ACC112 (cell line): Measurements from ENCODE around the gene TMEM223.
"Not testable (repeated sequence)": the region's sequence is repeated elsewhere in the genome, so short reads cannot be mapped to it uniquely, and the experiment has no call there.

ENCODE experiments used
- H2AFZ ChIP-seq: fragments of 200-600 bp; sonication (generic); one replicate; pipeline ENCODE4 v1.6.0; 2017; ENCODE audit warnings: antibody characterized with exemption, low read length; ENCODE audit not compliant: unreplicated experiment
- H3K27ac ChIP-seq: fragments of 200-600 bp; sonication (generic); 2 replicates; pipeline ENCODE4 v1.5.1; 2014; ENCODE audit warnings: low read depth, mild to moderate bottlenecking, antibody characterized with exemption, low read length, moderate library complexity
- H3K27me3 ChIP-seq: fragments of 200-600 bp; sonication (generic); 2 replicates; pipeline ENCODE4 v1.6.1; 2014; ENCODE audit warnings: mild to moderate bottlenecking, antibody characterized with exemption, low read length, moderate library complexity, mixed read lengths; ENCODE audit not compliant: insufficient read depth
- H3K36me3 ChIP-seq: fragments of 200-600 bp; sonication (generic); 2 replicates; pipeline ENCODE4 v1.6.1; 2016; ENCODE audit warnings: mild to moderate bottlenecking, antibody characterized with exemption, low read length, moderate library complexity, mixed read lengths; ENCODE audit not compliant: insufficient read depth
- H3K4me1 ChIP-seq: fragments of 200-600 bp; sonication (generic); one replicate; pipeline ENCODE4 v1.6.1; 2016; ENCODE audit warnings: low read length, mixed read lengths; ENCODE audit not compliant: insufficient read depth, unreplicated experiment, control insufficient read depth
- H3K4me3 ChIP-seq: fragments of 200-600 bp; sonication (generic); 2 replicates; pipeline ENCODE4 v1.5.1; 2014; ENCODE audit warnings: mild to moderate bottlenecking, low read depth, low read length
- H3K79me2 ChIP-seq: fragments of 200-600 bp; sonication (generic); one replicate; pipeline ENCODE4 v1.6.0; 2016; ENCODE audit warnings: low read length; ENCODE audit not compliant: control insufficient read depth, unreplicated experiment, insufficient read depth

Gene TMEM223

DNA sequence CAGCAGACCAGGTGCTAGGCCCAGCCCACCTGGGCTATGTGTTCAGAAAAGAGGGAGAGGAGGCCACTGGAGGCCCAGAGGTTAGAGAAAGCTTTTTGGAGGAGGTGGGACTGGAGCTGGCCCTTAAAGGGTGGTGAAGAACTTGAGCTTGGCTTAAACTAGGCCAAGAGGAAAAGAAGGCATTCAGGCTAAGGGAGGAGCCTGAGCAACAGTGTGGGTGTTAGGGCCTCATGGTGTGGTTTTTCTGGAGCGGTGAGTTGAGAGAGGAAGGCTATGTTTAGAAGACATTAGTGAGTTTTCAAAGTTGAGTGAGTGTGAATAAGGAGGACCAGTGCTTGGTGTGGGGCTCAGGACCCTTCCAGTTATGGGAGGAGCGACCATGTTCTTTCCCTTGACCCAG is 14.4 kb downstream of the TMEM223 start:
- Histone ChIP-seq H3K27me3 (no peaks in the 10 kb centered on the region), H3K27ac (no peak overlapping the region), H3K4me1 (no peaks in the 10 kb centered on the region), H3K4me3 (no peak overlapping the region), H2AFZ (no peak overlapping the region), H3K79me2 (peaks cover 2% of the 10 kb centered on the region), H3K36me3 (no peaks in the 10 kb centered on the region)

DNA sequence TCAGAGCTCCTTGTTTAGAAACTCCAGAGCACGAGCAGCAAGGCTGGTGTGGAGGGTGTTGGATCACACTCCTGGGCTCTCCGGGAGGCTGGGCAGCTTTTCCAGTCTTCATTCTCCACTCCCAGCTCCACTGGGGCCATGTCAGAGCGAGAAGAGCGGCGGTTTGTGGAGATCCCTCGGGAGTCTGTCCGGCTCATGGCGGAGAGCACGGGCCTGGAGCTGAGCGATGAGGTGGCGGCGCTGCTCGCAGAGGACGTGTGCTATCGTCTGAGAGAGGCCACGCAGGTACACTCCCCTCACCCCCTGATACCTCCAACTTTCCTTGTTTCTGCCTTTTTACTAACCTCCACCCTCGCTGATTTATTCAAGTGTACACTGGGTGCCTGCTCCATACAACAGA is 16.2 kb downstream of the TMEM223 start:
- Histone ChIP-seq H3K27me3 (no peaks in the 10 kb centered on the region), H2AFZ (no peak overlapping the region), H3K79me2 (peaks cover 8% of the 10 kb centered on the region), H3K36me3 (no peaks in the 10 kb centered on the region), H3K4me1 (peaks cover under 1% of the 10 kb centered on the region), H3K4me3 (no peak overlapping the region), H3K27ac (no peak overlapping the region)

DNA sequence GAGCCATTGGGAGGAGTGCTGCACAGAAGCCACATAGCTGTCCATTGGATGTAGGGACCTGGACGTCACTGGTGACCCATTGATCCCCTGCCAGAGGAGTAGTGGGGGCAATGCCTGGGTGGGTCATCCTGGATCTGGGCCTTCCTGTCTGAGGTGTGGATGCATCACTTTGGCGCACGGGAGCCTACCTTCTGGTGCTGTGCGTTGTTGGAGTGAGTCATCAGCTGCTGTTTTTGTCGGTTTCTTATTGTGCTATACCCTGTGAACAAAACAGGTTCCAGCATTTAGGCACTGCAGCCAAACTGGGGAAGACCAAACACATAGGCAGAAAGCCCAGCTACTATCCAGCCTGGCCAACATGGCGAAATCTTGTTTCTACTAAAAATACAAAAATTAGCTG is 17.4 kb downstream of the TMEM223 start:
- Histone ChIP-seq H3K36me3 (no peaks in the 10 kb centered on the region), H3K4me3 (no peak overlapping the region), H3K79me2 (peaks cover 8% of the 10 kb centered on the region), H3K27ac (no peak overlapping the region), H3K27me3 (no peaks in the 10 kb centered on the region), H2AFZ (no peak overlapping the region), H3K4me1 (peaks cover 5% of the 10 kb centered on the region)

DNA sequence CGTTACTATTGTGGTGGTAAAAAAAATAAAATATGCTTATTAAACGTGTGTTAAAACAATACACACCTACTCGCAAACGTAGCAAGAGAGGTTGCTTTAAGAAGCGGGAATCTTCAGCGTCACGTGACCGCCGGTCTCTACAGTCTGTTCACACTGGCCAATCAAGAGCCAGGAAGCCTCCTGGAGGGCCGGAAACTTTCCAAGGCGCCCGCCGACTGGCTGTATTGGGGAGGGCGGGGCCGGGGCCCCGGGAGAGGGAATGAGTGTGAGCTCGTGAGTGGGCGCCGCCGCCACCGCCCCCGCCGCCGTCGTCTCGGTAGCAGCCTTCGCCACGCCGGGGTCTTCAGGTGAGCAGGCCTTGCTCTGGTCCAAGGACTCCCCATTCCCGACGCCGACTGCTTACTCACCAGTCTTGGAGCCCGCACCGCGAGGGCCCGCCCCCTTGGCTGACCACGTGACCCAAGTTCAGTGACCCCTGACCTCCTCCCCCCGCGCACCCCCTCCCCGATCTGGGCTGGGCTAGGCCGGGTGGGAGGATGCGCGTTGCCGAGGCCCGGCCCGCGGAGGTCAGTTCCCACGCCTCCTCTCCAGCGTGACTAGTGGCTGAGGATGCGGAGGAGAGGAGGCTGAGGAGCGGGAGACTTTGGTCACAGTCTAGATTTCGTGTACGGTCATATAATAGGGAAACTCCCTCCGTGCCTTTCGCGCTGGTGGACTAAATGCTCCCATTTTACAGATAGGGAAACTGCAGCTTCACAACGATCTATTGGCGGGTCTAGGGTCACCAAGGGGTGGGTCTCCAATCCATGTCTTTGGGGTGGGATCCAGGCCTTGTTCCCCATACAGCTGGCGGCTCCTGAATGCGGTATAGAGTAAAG is 20.4 kb downstream of the TMEM223 start, which contains the start of gene TAF6L:
Gene TAF6L (plus strand): TSS at position 253 of the 878 bp plus-strand sequence. CDS start 4,388 bp downstream, outside the sequence.
- Histone ChIP-seq H3K4me3 (peak within 1 kb of the TSS; percentile 79), H3K27ac (peak within 1 kb of the TSS; percentile 83), H2AFZ (peak within 1 kb of the TSS; percentile 54), H3K79me2 (peaks cover 8% of the 10 kb centered on the region), H3K36me3 (peaks cover 6% of the 10 kb centered on the region; the same call in 1 of the 2 replicates), H3K4me1 (peaks cover 5% of the 10 kb centered on the region), H3K27me3 (no peaks in the 10 kb centered on the region)

DNA sequence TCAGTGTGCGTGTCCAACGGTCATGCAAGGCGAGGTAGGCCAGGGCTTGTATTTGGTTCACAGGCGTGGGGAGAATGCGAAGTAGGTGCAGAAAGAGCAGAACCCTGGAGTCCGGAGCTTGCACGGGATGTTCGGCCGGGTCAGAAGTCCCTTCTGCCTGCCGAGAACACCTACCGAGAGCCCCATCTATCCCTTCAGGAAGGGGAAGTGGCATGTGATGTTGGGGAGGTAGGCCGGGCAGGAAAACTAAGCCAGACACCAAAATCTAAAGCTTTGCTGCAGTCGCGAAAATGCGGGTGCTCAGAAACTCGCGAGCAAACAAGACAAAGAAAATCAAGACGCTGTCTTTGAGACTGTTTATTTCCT is 21.0 kb downstream of the TMEM223 start:
- H3K27ac ChIP-seq: peak overlapping the region; percentile 83
- peaks cover 5% of the 10 kb centered on the region for H3K4me1 ChIP-seq
- peaks cover 8% of the 10 kb centered on the region for H3K79me2 ChIP-seq
- peaks cover 7% of the 10 kb centered on the region; the same call in 1 of the 2 replicates for H3K36me3 ChIP-seq
- peak overlapping the region; percentile 46 for H2AFZ ChIP-seq
- H3K27me3 ChIP-seq: no peaks in the 10 kb centered on the region
- peak overlapping the region; percentile 79 for H3K4me3 ChIP-seq

DNA sequence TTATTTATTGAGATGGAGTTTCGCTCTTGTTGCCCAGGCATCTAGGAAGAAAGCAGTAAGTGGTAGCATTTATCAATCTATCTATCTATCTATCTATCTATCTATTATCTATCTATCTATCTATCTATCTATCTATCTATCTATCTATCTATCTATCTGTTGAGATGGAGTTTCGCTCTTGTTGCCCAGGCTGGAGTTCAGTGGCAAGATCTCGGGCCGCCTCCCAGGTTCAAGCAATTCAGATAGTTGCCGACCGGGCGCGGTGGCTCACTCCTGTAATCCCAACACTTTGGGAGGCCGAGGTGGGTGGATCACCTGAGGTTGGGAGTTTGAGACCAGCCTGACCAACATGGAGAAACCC is 31.0 kb downstream of the TMEM223 start:
- not testable (repeated sequence) for H3K27me3 ChIP-seq, H2AFZ ChIP-seq, H3K36me3 ChIP-seq, H3K27ac ChIP-seq, H3K4me1 ChIP-seq
- peak overlapping the region; percentile 86 for H3K4me3 ChIP-seq
- peaks cover 12% of the 10 kb centered on the region for H3K79me2 ChIP-seq

DNA sequence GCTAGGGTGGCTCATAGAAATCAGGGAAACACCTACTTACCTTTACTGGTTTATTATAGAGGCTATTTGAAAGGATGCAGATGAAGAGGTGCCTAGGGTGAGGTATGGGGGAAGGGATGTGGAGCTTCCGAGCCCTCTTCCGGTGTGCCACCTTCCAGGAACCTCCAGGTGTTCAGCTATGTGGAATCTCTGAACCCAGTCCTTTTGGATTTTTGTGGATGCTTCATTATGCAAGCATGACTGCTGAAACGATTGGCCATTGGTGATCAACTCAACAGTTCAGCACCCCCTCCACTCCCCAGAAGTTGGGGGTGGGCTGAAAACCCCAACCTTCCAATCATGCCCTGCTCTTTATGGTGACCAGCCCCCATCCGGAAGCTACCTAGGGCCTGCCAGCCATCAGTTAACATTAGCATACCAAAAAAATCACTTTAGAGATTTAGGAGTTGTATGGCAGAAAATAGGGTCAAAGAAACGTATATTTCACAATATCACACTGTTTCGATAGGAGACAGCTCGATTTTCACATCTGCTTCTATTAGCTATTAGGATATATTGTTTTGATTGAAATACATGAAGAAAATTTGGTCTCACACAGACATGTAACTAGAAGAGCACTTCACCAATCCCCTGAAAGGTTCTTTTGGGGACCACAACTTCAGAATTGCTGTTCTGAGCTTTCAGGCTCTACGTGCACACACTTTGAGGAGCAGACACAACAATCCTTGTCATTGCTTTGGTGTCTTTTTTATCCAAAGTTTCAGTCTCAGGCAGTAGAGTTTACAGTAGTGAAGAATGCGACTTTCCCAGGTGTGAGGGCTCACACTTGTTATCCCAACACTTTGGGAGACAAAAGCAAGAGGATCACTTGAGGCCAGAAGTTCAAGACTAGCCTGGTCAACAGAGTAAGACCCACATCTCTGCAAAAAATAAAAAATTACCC is 33.7 kb downstream of the TMEM223 start:
- Histone ChIP-seq H3K4me3 (no peak overlapping the region), H3K36me3 (peaks cover 4% of the 10 kb centered on the region; the same call in 1 of the 2 replicates), H3K79me2 (peaks cover 12% of the 10 kb centered on the region), H3K4me1 (peaks cover 8% of the 10 kb centered on the region), H2AFZ (no peak overlapping the region), H3K27ac (no peak overlapping the region), H3K27me3 (no peaks in the 10 kb centered on the region)

DNA sequence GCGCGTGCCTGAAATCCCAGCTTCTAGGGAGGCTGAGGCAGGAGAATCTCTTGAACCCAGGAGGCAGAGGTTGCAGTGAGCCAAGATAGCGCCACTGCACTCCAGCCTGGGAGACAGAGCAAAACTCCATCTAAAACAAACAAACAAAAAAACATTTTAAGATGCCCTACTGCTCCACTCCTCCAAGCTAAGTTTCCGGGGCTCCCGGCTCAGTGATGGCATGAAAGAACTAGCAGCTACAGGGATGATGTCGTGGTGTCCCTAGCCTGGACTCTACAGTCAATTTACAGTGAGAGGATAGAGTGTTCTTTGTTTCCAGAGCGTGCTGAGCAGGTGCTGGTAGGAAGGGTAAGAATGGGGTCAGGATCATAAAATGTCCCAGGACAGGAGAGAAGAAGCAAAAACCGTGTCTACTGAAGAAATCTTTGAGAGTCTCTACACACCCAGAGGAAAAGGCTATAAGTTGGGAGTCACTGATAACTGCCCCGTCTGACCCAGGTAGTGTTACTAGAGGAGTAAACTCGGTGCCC is 36.7 kb downstream of the TMEM223 start:
- Histone ChIP-seq H3K36me3 (peaks cover 7% of the 10 kb centered on the region), H3K4me3 (no peak overlapping the region), H3K27ac (no peak overlapping the region), H3K79me2 (peaks cover 4% of the 10 kb centered on the region), H3K4me1 (no peaks in the 10 kb centered on the region), H2AFZ (no peak overlapping the region), H3K27me3 (no peaks in the 10 kb centered on the region)

DNA sequence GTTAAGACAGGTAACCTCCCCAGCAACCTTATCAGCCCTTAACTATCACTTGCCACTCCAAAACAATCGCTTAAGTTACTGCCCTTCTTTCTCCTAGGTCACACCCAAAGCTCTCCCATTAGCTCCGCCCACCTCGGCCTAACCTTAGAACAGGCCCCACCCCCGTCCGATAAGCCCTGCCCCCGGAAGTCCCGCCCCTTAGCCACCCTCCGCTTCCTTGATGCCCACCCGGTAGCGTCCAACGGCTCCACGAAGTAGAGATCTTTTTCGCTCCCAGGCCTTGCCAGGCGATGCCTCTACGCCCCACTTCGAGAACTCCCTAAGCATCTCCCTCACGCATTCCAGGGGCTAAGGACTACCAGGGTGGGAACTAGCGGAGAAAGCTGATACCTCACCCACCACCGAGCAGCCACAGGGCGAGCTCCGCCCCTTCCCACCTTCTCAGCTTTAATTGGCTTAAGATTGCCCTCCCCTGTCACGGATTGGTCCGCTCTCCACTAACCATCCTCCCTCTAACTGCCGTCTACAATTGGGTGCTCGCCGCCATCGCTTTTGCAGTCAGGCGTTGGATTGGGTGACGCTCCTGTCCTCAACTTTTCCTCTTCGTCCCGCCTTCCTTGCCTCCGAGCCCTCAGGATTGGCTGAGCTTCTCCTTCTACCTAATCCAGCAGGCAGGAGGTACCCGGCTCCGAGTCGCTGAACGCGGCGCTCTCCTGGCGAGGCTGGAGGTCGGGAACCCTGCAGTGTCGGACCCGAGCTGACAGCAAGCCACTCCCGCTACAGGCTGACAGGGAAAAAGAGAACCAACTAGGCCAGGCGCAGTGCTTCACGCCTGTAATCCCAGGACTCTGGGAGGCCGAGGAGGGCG is 37.8 kb downstream of the TMEM223 start, which contains the start of gene ZBTB3:
Gene ZBTB3 (minus strand): TSS at position 425 of the 868 bp plus-strand sequence. CDS start 496 bp downstream, outside the sequence.
- Histone ChIP-seq H3K27me3 (no peaks in the 10 kb centered on the region), H3K27ac (peak within 1 kb of the TSS; percentile 79)

More for the DNA sequence above, 37.8 kb downstream of the TMEM223 start, which contains the start of gene ZBTB3:
- H3K79me2 ChIP-seq: peaks cover 4% of the 10 kb centered on the region
- peak within 1 kb of the TSS; percentile 96 for H2AFZ ChIP-seq
- H3K4me3 ChIP-seq: peak within 1 kb of the TSS; percentile 91
- H3K4me1 ChIP-seq: no peaks in the 10 kb centered on the region
- peaks cover 7% of the 10 kb centered on the region for H3K36me3 ChIP-seq
